Pancreas (tissue), 10 donors: ENCODE data around the gene NBEA. TPM values are rescaled to one million over a fixed set of nuclear protein-coding genes. Genes with fewer than 3 reads are reported as not detected.

ENCODE experiments used
- ATAC-seq, 4 donors: fragments of 200-7000 bp; cut with Tn5 transposase; one replicate each; pipeline versions ENCODE4 v1.8.0 to v1.9.1; 2020; ENCODE audit warnings: mild to moderate bottlenecking in 4 of 4, moderate library complexity in 4 of 4
- DNase-seq, 6 donors: peaks; one replicate each; pipeline ENCODE4 v3.0.0-alpha.2; 2020
- FAIRE-seq: peaks from 2 replicates; lab custom pipeline; 2012; peaks lifted over from hg19 to GRCh38; lab: Jason Lieb, UNC
- H3K27ac ChIP-seq, 4 donors: fragments of 200-600 bp; sonication (generic); 1 replicate in 3 of 4; 2 replicates in 1 of 4; pipeline versions ENCODE4 v1.5.0 to v1.8.0; 2020
- H3K27me3 ChIP-seq, 4 donors: fragments of 200-600 bp; one replicate each; pipeline ENCODE4 v1.8.0; 2021
- H3K36me3 ChIP-seq, 3 donors: fragments of 200-600 bp; sonication (generic) in 1 of 3; one replicate each; pipeline versions ENCODE4 v1.5.0 to v1.8.0; 2020 to 2021
- H3K4me1 ChIP-seq, 3 donors: fragments of 200-600 bp; one replicate each; pipeline ENCODE4 v1.8.0; 2021
- H3K4me3 ChIP-seq, 4 donors: fragments of 200-600 bp; sonication (generic) in 2 of 4; one replicate each; pipeline versions ENCODE4 v1.5.0 to v1.8.0; 2020 to 2021
- H3K9me3 ChIP-seq, 4 donors: fragments of 200-600 bp; one replicate each; pipeline ENCODE4 v1.8.0; 2021
- CTCF ChIP-seq, 4 donors: fragments of 200-600 bp; sonication (generic) in 3 of 4; IDR thresholded peaks; one replicate each; pipeline versions ENCODE4 v1.5.0 to v1.8.0; 2021; ENCODE audit warnings: antibody characterized with exemption in 4 of 4
- WGBS, 2 donors: extraction: QIAGEN DNeasy Blood & Tissue Kit; methylation state at CpG; one replicate each; pipeline ENCODE4 v1.1.7; 2013; 5-methylcytosine and 5-hydroxymethylcytosine counted together
- intact Hi-C, 3 donors: fragments of 100-400 bp; cut with DNase I; formaldehyde crosslinking; loops; one replicate each; pipeline versions ENCODE4 v1.11.1 to v1.14.2; 2022
- polyA plus RNA-seq, 2 donors: library from polyadenylated mRNA; stranded (reverse); fragments of 200-250 nt; gene quantifications; one replicate each; pipeline ENCODE4 v1.2.3, GENCODE V29; 2013
- total RNA-seq, 6 donors: library from RNA; stranded (reverse); fragmentation: NEBNext Ultra II Directional in 4 of 6; extraction: Animal tissue kit (Norgen Biotek cat#: 25700) in 4 of 6; gene quantifications; one replicate each; pipeline versions ENCODE4 v1.2.1 to v1.2.4, GENCODE V29; 2021 to 2023
- donor health status: healthy with polysubstance abuse.
- donor health status: DM: no; HTN: no; CAD: no; lungs with moderate emphysema.
- donor health status: DM: no; HTN: no; CAD: no.
- donor health status: control.
- donor health status: control.
- donor health status: Bipolar disorder and iron deficiency.
- donor health status: DM: yes; HTN: yes; CAD: no.
- donor health status: DM: no; HTN: no; CAD: no.
- donor health status: DM: no; HTN: no; CAD: no.
- donor health status: DM: yes; HTN: yes; CAD: no.

The NBEA gene
- total and polyA plus RNA-seq, 8 donors: 2.4 to 10.4 (median 4.8) TPM

DNA sequence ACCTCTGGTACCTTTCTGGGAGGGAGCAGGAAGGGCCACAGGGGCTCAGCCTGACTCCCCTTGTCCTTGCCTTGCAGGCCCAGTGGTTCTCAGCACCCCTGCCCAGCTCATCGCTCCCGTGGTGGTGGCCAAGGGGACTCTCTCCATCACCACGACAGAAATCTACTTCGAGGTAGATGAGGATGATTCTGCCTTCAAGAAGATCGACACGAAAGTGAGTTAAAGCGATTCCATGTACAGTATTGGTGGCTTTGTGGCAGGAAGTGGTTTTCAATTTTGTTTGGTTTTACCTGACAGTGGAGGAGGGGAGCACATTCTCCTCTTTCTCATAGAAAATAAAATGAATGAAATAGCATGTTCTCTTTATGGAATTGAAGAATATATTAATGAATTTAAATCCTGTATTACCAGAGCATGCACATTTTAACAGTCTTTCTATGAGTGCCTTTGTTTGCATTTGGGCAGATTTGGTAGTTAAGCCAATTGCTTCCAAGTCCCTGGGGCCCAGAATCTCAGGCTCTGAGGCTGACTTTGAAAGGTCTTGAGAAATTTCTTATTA, 530.3 kb downstream of the NBEA start:
- no peak for TF ChIP-seq CTCF (IDR thresholded peaks at IDR 0.05)
- Histone ChIP-seq H3K27ac (no peak overlapping the region), H3K4me3 (no peak overlapping the region), H3K4me1 (no peaks in the 10 kb centered on the region), H3K27me3 (no peaks in the 10 kb centered on the region), H3K36me3 (no peaks in the 10 kb centered on the region), H3K9me3 (no peaks in the 10 kb centered on the region)
- no peak for DNase-seq
- FAIRE-seq: no peak
- WGBS, 2 donors: 82 to 86% methylated on average over 7 of the region's 7 CpGs
- intact Hi-C loops: no loop called here
- ATAC-seq: no peak

GRCh38 chr13:35473206-35473775, 531.2 kb downstream of the NBEA start:
- no peak for FAIRE-seq
- no peaks in the 10 kb centered on the region for H3K36me3 ChIP-seq
- no peaks in the 10 kb centered on the region for H3K4me1 ChIP-seq
- DNase-seq: no peak
- no peak overlapping the region for H3K4me3 ChIP-seq
- no peaks in the 10 kb centered on the region for H3K9me3 ChIP-seq
- H3K27me3 ChIP-seq: no peaks in the 10 kb centered on the region
- intact Hi-C loops: no loop called here
- TF ChIP-seq CTCF (IDR thresholded peaks at IDR 0.05): no peak
- no peak for ATAC-seq
- no peak overlapping the region for H3K27ac ChIP-seq

- no peak for ATAC-seq
- Histone ChIP-seq H3K36me3 (no peaks in the 10 kb centered on the region), H3K27me3 (no peaks in the 10 kb centered on the region), H3K4me1 (no peaks in the 10 kb centered on the region), H3K27ac (no peak overlapping the region), H3K4me3 (no peak overlapping the region), H3K9me3 (no peaks in the 10 kb centered on the region)
- no peak for DNase-seq
- 66 to 85% methylated on average over 2 of the region's 2 CpGs for WGBS, 2 donors
- FAIRE-seq: no peak
- intact Hi-C loops: no loop called here
- TF ChIP-seq CTCF (IDR thresholded peaks at IDR 0.05): no peak
Measured at GRCh38 chr13:35473802-35474201, 531.7 kb downstream of the NBEA start.

GRCh38 chr13:35474496-35475211, 532.6 kb downstream of the NBEA start:
- ATAC-seq (no peak), DNase-seq (no peak), FAIRE-seq (no peak)
- H3K27ac ChIP-seq: no peak overlapping the region
- H3K4me3 ChIP-seq: peak overlapping the region in 1 of 4 donors; percentile 22
- no peaks in the 10 kb centered on the region for H3K9me3 ChIP-seq
- H3K27me3 ChIP-seq: no peaks in the 10 kb centered on the region
- no peak for TF ChIP-seq CTCF (IDR thresholded peaks at IDR 0.05)
- H3K4me1 ChIP-seq: no peaks in the 10 kb centered on the region
- no peaks in the 10 kb centered on the region for H3K36me3 ChIP-seq
- intact Hi-C loops: no loop called here
- WGBS, 2 donors: 69 to 74% methylated on average over 17 of the region's 17 CpGs
